Naive thymus-derived CD4-positive, alpha-beta T cell (primary cell): ENCODE measurements around the gene ST6GALNAC5. TPM values are rescaled to one million over a fixed set of nuclear protein-coding genes. Genes with fewer than 3 reads are reported as not detected.

Experiments
- ATAC-seq: fragments of 150-1000 bp; cut with Tn5 transposase; 2 replicates; pipeline ENCODE4 v1.10.0; 2021; ENCODE audit warnings: mild to moderate bottlenecking, moderate library complexity
- CTCF ChIA-PET: fragments of 350-600 bp; sonication (Branson Sonifier 250); formaldehyde crosslinking; loops from one replicate; lab custom pipeline; 2021; ENCODE audit warnings: antibody characterized with exemption; lab: Charles Lee
- POLR2A ChIA-PET: fragments of 350-600 bp; sonication (Branson Sonifier 250); formaldehyde crosslinking; loops from one replicate; lab custom pipeline; 2021; ENCODE audit warnings: antibody characterized with exemption, inconsistent platforms; lab: Charles Lee
- DNase-seq, 9 donors: peaks; one replicate each; pipeline versions ENCODE4 v3.0.0 to v3.0.0-alpha.2; 2020 to 2022; ENCODE audit warnings: mixed read lengths in 1 of 9
- H3K27ac ChIP-seq: one replicate; pipeline ENCODE4 v1.7.0; 2013; ENCODE audit warnings: mild to moderate bottlenecking, low read depth, low read length, moderate library complexity
- H3K27me3 ChIP-seq, 2 donors: one replicate each; pipeline ENCODE4 v1.7.0; 2013; ENCODE audit warnings: low read length in 2 of 2, mild to moderate bottlenecking in 2 of 2, moderate library complexity in 2 of 2; ENCODE audit not compliant: control insufficient read depth in 2 of 2, insufficient read depth in 2 of 2
- H3K36me3 ChIP-seq, 3 experiments: 1 replicate in 2 of 3; 2 replicates in 1 of 3; pipeline ENCODE4 v1.7.0; 2013; ENCODE audit warnings: low read length in 3 of 3, mild to moderate bottlenecking in 3 of 3, moderate library complexity in 1 of 3; ENCODE audit not compliant: insufficient read depth in 3 of 3, control insufficient read depth in 2 of 3
- H3K4me1 ChIP-seq, 2 donors: one replicate each; pipeline ENCODE4 v1.7.0; 2013; ENCODE audit warnings: low read length in 2 of 2, mild to moderate bottlenecking in 2 of 2, moderate library complexity in 1 of 2; ENCODE audit not compliant: control insufficient read depth in 2 of 2, insufficient read depth in 2 of 2
- H3K4me3 ChIP-seq: 2 replicates; pipeline ENCODE4 v1.7.0; 2013; ENCODE audit warnings: mild to moderate bottlenecking, low read length
- H3K9me3 ChIP-seq, 3 experiments: 1 replicate in 2 of 3; 2 replicates in 1 of 3; pipeline ENCODE4 v1.7.0; 2013; ENCODE audit warnings: low read length in 3 of 3; ENCODE audit not compliant: control insufficient read depth in 2 of 3
- H3K27ac Mint-ChIP-seq, 9 donors: one replicate each; pipeline ENCODE4 v1.8.0; 2020 to 2022; ENCODE audit warnings: mixed read lengths in 9 of 9, mild to moderate bottlenecking in 8 of 9, moderate library complexity in 5 of 9, inconsistent platforms in 2 of 9
- H3K27me3 Mint-ChIP-seq, 5 donors: one replicate each; pipeline ENCODE4 v1.8.0; 2021 to 2022; ENCODE audit warnings: mixed read lengths in 5 of 5, mild to moderate bottlenecking in 1 of 5
- H3K36me3 Mint-ChIP-seq, 5 donors: one replicate each; pipeline ENCODE4 v1.8.0; 2020 to 2022; ENCODE audit warnings: mixed read lengths in 5 of 5, mild to moderate bottlenecking in 3 of 5, inconsistent platforms in 1 of 5
- H3K4me1 Mint-ChIP-seq, 7 donors: one replicate each; pipeline ENCODE4 v1.8.0; 2020 to 2022; ENCODE audit warnings: mixed read lengths in 7 of 7, mild to moderate bottlenecking in 3 of 7, inconsistent platforms in 1 of 7
- H3K4me3 Mint-ChIP-seq, 10 donors: one replicate each; pipeline ENCODE4 v1.8.0; 2020 to 2022; ENCODE audit warnings: mild to moderate bottlenecking in 10 of 10, mixed read lengths in 10 of 10, moderate library complexity in 6 of 10, inconsistent platforms in 2 of 10
- H3K9me3 Mint-ChIP-seq, 11 donors: one replicate each; pipeline ENCODE4 v1.8.0; 2020 to 2022; ENCODE audit warnings: mixed read lengths in 11 of 11, mild to moderate bottlenecking in 4 of 11, inconsistent platforms in 1 of 11, moderate library complexity in 1 of 11
- intact Hi-C, 2 donors: fragments of 100-400 bp; cut with micrococcal nuclease; formaldehyde crosslinking; loops; one replicate each; pipeline ENCODE4 v1.15.1; 2023
- polyA plus RNA-seq, 2 donors: library from polyadenylated mRNA; unstranded; fragments of 300-500 nt; fragmentation: Illumina TruSeq; gene quantifications; one replicate each; pipeline ENCODE4 v1.2.3, GENCODE V29; 2021
- total RNA-seq, 6 experiments: library from RNA in 5 of 6; stranded (reverse) in 5 of 6; gene quantifications; 1 replicate in 5 of 6; 2 replicates in 1 of 6; pipeline ENCODE4 v1.2.3 and lab custom pipeline; 2021 to 2026

ST6GALNAC5 gene
- total and polyA plus RNA-seq, 7 experiments from 2014 or later = not detected

- POLR2A ChIA-PET = no interaction called here
- Histone ChIP-seq H3K9me3 (no peaks in the 10 kb centered on the region), H3K36me3 (no peaks in the 10 kb centered on the region), H3K27ac (no peak overlapping the region), H3K27me3 (no peaks in the 10 kb centered on the region), H3K4me1 (no peaks in the 10 kb centered on the region), H3K4me3 (no peak overlapping the region)
- DNase-seq = no peak
- no peaks in the 10 kb centered on the region for H3K9me3 Mint-ChIP-seq
- CTCF ChIA-PET = no interaction called here
- no peaks in the 10 kb centered on the region for H3K36me3 Mint-ChIP-seq
- no peak for ATAC-seq
- no peak overlapping the region for H3K27ac Mint-ChIP-seq
- H3K27me3 Mint-ChIP-seq = no peaks in the 10 kb centered on the region
- no peak overlapping the region for H3K4me3 Mint-ChIP-seq
- no peaks in the 10 kb centered on the region for H3K4me1 Mint-ChIP-seq
- intact Hi-C loops = no loop called here
These were observed 82.2 kb downstream of the ST6GALNAC5 start for GRCh38 chr1:76949503-76949902.

- H3K4me3 Mint-ChIP-seq = no peak overlapping the region
- ATAC-seq (no peak), DNase-seq (no peak)
- H3K27ac Mint-ChIP-seq = no peak overlapping the region
- POLR2A ChIA-PET = no interaction called here
- Histone ChIP-seq H3K36me3 (no peaks in the 10 kb centered on the region), H3K4me3 (no peak overlapping the region), H3K4me1 (no peaks in the 10 kb centered on the region), H3K9me3 (no peaks in the 10 kb centered on the region), H3K27ac (no peak overlapping the region), H3K27me3 (no peaks in the 10 kb centered on the region)
- no peaks in the 10 kb centered on the region for H3K36me3 Mint-ChIP-seq
- intact Hi-C loops = no loop called here
- H3K27me3 Mint-ChIP-seq = no peaks in the 10 kb centered on the region
- no peaks in the 10 kb centered on the region for H3K9me3 Mint-ChIP-seq
- CTCF ChIA-PET = no interaction called here
- no peaks in the 10 kb centered on the region for H3K4me1 Mint-ChIP-seq
These were observed 83.0 kb downstream of the ST6GALNAC5 start for GRCh38 chr1:76950306-76950705.

- POLR2A ChIA-PET = no interaction called here
- no peaks in the 10 kb centered on the region for H3K4me1 Mint-ChIP-seq
- no peak for DNase-seq
- no peaks in the 10 kb centered on the region for H3K27me3 Mint-ChIP-seq
- intact Hi-C loops = no loop called here
- H3K27ac Mint-ChIP-seq = no peak overlapping the region
- no peak overlapping the region for H3K27ac ChIP-seq
- no peaks in the 10 kb centered on the region for H3K36me3 Mint-ChIP-seq
- no peak for ATAC-seq
- CTCF ChIA-PET = no interaction called here
- H3K9me3 Mint-ChIP-seq = no peaks in the 10 kb centered on the region
- H3K4me1 ChIP-seq = no peaks in the 10 kb centered on the region
- H3K36me3 ChIP-seq = no peaks in the 10 kb centered on the region
- H3K27me3 ChIP-seq = no peaks in the 10 kb centered on the region
- H3K4me3 Mint-ChIP-seq = no peak overlapping the region
- no peak overlapping the region for H3K4me3 ChIP-seq
- no peaks in the 10 kb centered on the region for H3K9me3 ChIP-seq
These were observed 83.9 kb downstream of the ST6GALNAC5 start for GRCh38 chr1:76951153-76951552.

GRCh38 chr1:76955652-76956051 lies 88.4 kb downstream of the ST6GALNAC5 start:
- Mint-ChIP-seq H3K4me1 (peaks cover 0 to 2% (median 0%) of the 10 kb centered on the region in 7 donors), H3K4me3 (no peak overlapping the region), H3K9me3 (no peaks in the 10 kb centered on the region), H3K27me3 (no peaks in the 10 kb centered on the region), H3K36me3 (no peaks in the 10 kb centered on the region), H3K27ac (no peak overlapping the region)
- H3K4me1 ChIP-seq = no peaks in the 10 kb centered on the region
- ChIA-PET POLR2A (no interaction called here), CTCF (no interaction called here)
- H3K4me3 ChIP-seq = no peak overlapping the region
- ATAC-seq = no peak
- no peak for DNase-seq
- no peaks in the 10 kb centered on the region for H3K27me3 ChIP-seq
- no peaks in the 10 kb centered on the region for H3K36me3 ChIP-seq
- H3K27ac ChIP-seq = no peak overlapping the region
- H3K9me3 ChIP-seq = no peaks in the 10 kb centered on the region
- intact Hi-C loops = no loop called here

GRCh38 chr1:76957961-76958360 lies 90.7 kb downstream of the ST6GALNAC5 start:
- Mint-ChIP-seq H3K9me3 (no peaks in the 10 kb centered on the region), H3K4me3 (no peak overlapping the region), H3K4me1 (peaks cover 0 to 2% (median 0%) of the 10 kb centered on the region in 7 donors), H3K36me3 (no peaks in the 10 kb centered on the region), H3K27me3 (no peaks in the 10 kb centered on the region), H3K27ac (no peak overlapping the region)
- no peaks in the 10 kb centered on the region for H3K4me1 ChIP-seq
- no peaks in the 10 kb centered on the region for H3K9me3 ChIP-seq
- ATAC-seq = no peak
- H3K4me3 ChIP-seq = no peak overlapping the region
- H3K27me3 ChIP-seq = no peaks in the 10 kb centered on the region
- H3K36me3 ChIP-seq = no peaks in the 10 kb centered on the region
- intact Hi-C loops = no loop called here
- no peak for DNase-seq
- no peak overlapping the region for H3K27ac ChIP-seq
- CTCF ChIA-PET = no interaction called here
- POLR2A ChIA-PET = no interaction called here

- no peak overlapping the region for H3K27ac Mint-ChIP-seq
- Histone ChIP-seq H3K4me1 (no peaks in the 10 kb centered on the region), H3K27me3 (no peaks in the 10 kb centered on the region), H3K36me3 (no peaks in the 10 kb centered on the region), H3K4me3 (no peak overlapping the region), H3K9me3 (no peaks in the 10 kb centered on the region), H3K27ac (no peak overlapping the region)
- H3K4me3 Mint-ChIP-seq = no peak overlapping the region
- POLR2A ChIA-PET = no interaction called here
- H3K9me3 Mint-ChIP-seq = peaks cover 0 to 8% (median 0%) of the 10 kb centered on the region in 11 donors
- CTCF ChIA-PET = no interaction called here
- no peaks in the 10 kb centered on the region for H3K27me3 Mint-ChIP-seq
- ATAC-seq = no peak
- H3K4me1 Mint-ChIP-seq = peaks cover 0 to 2% (median 0%) of the 10 kb centered on the region in 7 donors
- DNase-seq = no peak
- H3K36me3 Mint-ChIP-seq = no peaks in the 10 kb centered on the region
- intact Hi-C loops = no loop called here
These were observed 91.5 kb downstream of the ST6GALNAC5 start for GRCh38 chr1:76958828-76959227.

GRCh38 chr1:76959556-76959955 lies 92.3 kb downstream of the ST6GALNAC5 start:
- Histone ChIP-seq H3K4me3 (no peak overlapping the region), H3K27ac (no peak overlapping the region), H3K36me3 (no peaks in the 10 kb centered on the region), H3K4me1 (no peaks in the 10 kb centered on the region), H3K27me3 (no peaks in the 10 kb centered on the region), H3K9me3 (no peaks in the 10 kb centered on the region)
- Mint-ChIP-seq H3K36me3 (no peaks in the 10 kb centered on the region), H3K9me3 (peaks cover 0 to 12% (median 0%) of the 10 kb centered on the region in 11 donors), H3K4me3 (no peak overlapping the region), H3K27me3 (no peaks in the 10 kb centered on the region), H3K4me1 (peaks cover 0 to 2% (median 0%) of the 10 kb centered on the region in 7 donors), H3K27ac (no peak overlapping the region)
- DNase-seq (no peak), ATAC-seq (no peak)
- intact Hi-C loops = no loop called here
- CTCF ChIA-PET = no interaction called here
- POLR2A ChIA-PET = no interaction called here
